Mesenchymal stem cell (in vitro differentiated cells and primary cell): ENCODE measurements around the gene FBXO45.

Source experiments
- DNase-seq: peaks from one replicate; pipeline ENCODE4 v3.0.0-alpha.2; 2013
- H2AFZ ChIP-seq: one replicate; pipeline ENCODE4 v1.6.1; 2013; ENCODE audit warnings: low read depth, mild to moderate bottlenecking, control low read depth, inconsistent platforms, low read length, moderate library complexity
- H2AK5ac ChIP-seq: 2 replicates; pipeline ENCODE4 v1.6.1; 2013; ENCODE audit warnings: low read length, moderate library complexity, mild to moderate bottlenecking, inconsistent platforms; ENCODE audit not compliant: severe bottlenecking
- H2BK120ac ChIP-seq: one replicate; pipeline ENCODE4 v1.6.1; 2013; ENCODE audit warnings: low read depth, mild to moderate bottlenecking, inconsistent platforms, low read length, moderate library complexity
- H2BK12ac ChIP-seq, 2 experiments: one replicate each; pipeline ENCODE4 v1.6.1; 2013; ENCODE audit warnings: inconsistent platforms in 2 of 2, low read length in 2 of 2, mild to moderate bottlenecking in 2 of 2, moderate library complexity in 2 of 2, control low read depth in 1 of 2
- H2BK15ac ChIP-seq: one replicate; pipeline ENCODE4 v1.6.1; 2013; ENCODE audit warnings: mild to moderate bottlenecking, low read depth, inconsistent platforms; ENCODE audit not compliant: poor library complexity, severe bottlenecking
- H2BK5ac ChIP-seq: 2 replicates; pipeline ENCODE4 v1.6.1; 2013; ENCODE audit warnings: low read depth, mild to moderate bottlenecking, low read length, control low read depth, inconsistent platforms; ENCODE audit not compliant: poor library complexity, severe bottlenecking
- H3K14ac ChIP-seq, 2 experiments: one replicate each; pipeline ENCODE4 v1.6.1; 2013; ENCODE audit warnings: inconsistent platforms in 2 of 2, low read length in 2 of 2, control low read depth in 1 of 2, mild to moderate bottlenecking in 1 of 2, moderate library complexity in 1 of 2
- H3K18ac ChIP-seq, 2 experiments: one replicate each; pipeline ENCODE4 v1.6.1; 2013; ENCODE audit warnings: inconsistent platforms in 2 of 2, low read length in 2 of 2, control low read depth in 1 of 2, low read depth in 1 of 2, mild to moderate bottlenecking in 1 of 2
- H3K23ac ChIP-seq, 2 experiments: one replicate each; pipeline ENCODE4 v1.6.1; 2013; ENCODE audit warnings: inconsistent platforms in 2 of 2, low read length in 2 of 2, mild to moderate bottlenecking in 2 of 2, moderate library complexity in 2 of 2, control low read depth in 1 of 2
- H3K27ac ChIP-seq: 2 replicates; pipeline ENCODE4 v1.5.1; 2013; ENCODE audit warnings: mild to moderate bottlenecking, moderate library complexity, low read length, control low read depth, inconsistent platforms; ENCODE audit not compliant: poor library complexity, severe bottlenecking
- H3K27me3 ChIP-seq, 2 experiments: 2 replicates each; pipeline versions ENCODE4 v1.6.1 to v1.7.0; 2013; ENCODE audit warnings: low read length in 2 of 2, mild to moderate bottlenecking in 2 of 2, moderate library complexity in 2 of 2, control low read depth in 1 of 2, inconsistent platforms in 1 of 2; ENCODE audit not compliant: control insufficient read depth in 1 of 2, insufficient read depth in 1 of 2
- H3K36me3 ChIP-seq, 2 experiments: 2 replicates each; pipeline versions ENCODE4 v1.6.1 to v1.7.0; 2013; ENCODE audit warnings: low read length in 2 of 2, control low read depth in 1 of 2, inconsistent platforms in 1 of 2, low read depth in 1 of 2, mild to moderate bottlenecking in 1 of 2; ENCODE audit not compliant: insufficient read depth in 2 of 2, control insufficient read depth in 1 of 2
- H3K4ac ChIP-seq, 2 experiments: one replicate each; pipeline ENCODE4 v1.6.1; 2013; ENCODE audit warnings: inconsistent platforms in 2 of 2, low read length in 2 of 2, mild to moderate bottlenecking in 2 of 2, moderate library complexity in 2 of 2, control low read depth in 1 of 2, low read depth in 1 of 2
- H3K4me1 ChIP-seq: 2 replicates; pipeline ENCODE4 v1.6.1; 2013; ENCODE audit warnings: low read depth, low read length, control low read depth; ENCODE audit not compliant: control insufficient read depth, insufficient read depth
- H3K4me2 ChIP-seq: 2 replicates; pipeline ENCODE4 v1.6.1; 2013; ENCODE audit warnings: low read length, mild to moderate bottlenecking, inconsistent platforms; ENCODE audit not compliant: poor library complexity, severe bottlenecking
- H3K4me3 ChIP-seq, 2 experiments: 2 replicates each; pipeline versions ENCODE4 v1.5.1 to v1.7.0; 2013; ENCODE audit warnings: low read length in 2 of 2, mild to moderate bottlenecking in 2 of 2, control low read depth in 1 of 2, low read depth in 1 of 2; ENCODE audit not compliant: insufficient read depth in 1 of 2
- H3K79me1 ChIP-seq: replicated peaks from 2 replicates; pipeline ENCODE4 v1.6.1; 2013; ENCODE audit warnings: mild to moderate bottlenecking, control low read depth, low read length, inconsistent platforms; ENCODE audit not compliant: poor library complexity, severe bottlenecking
- H3K9ac ChIP-seq: 2 replicates; pipeline ENCODE4 v1.7.0; 2013; ENCODE audit warnings: mild to moderate bottlenecking, low read length, moderate library complexity
- H3K9me3 ChIP-seq: 2 replicates; pipeline ENCODE4 v1.7.0; 2013; ENCODE audit warnings: mild to moderate bottlenecking, low read length; ENCODE audit not compliant: control insufficient read depth
- H4K8ac ChIP-seq: one replicate; pipeline ENCODE4 v1.6.1; 2013; ENCODE audit warnings: inconsistent platforms, mild to moderate bottlenecking, low read length, moderate library complexity
- H4K91ac ChIP-seq: one replicate; pipeline ENCODE4 v1.6.1; 2013; ENCODE audit warnings: mild to moderate bottlenecking, low read length, inconsistent platforms
- WGBS: methylation state at CpG from one replicate; pipeline ENCODE4 v1.1.7; 2013; ENCODE audit warnings: mixed read lengths; 5-methylcytosine and 5-hydroxymethylcytosine counted together

FBXO45 gene

DNA sequence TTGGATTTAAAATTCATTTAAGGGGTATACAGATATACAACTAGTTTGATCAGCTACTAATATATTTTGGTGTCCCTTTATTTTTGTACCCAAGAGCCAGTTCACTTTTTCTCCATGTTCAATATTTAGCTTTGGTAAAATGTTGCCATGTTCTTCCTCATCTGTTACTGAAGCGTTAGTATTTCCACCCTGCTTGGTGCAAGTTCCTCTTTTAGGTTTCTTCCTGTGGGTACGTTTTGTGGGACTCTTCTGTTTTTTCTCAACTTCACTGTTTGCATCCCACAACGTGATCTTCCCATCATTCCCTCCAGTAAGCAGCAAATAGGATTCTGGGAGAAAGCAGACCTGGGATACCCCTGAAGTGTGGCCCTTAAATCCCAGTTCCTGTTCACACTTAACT, 14.3 kb upstream of the FBXO45 start:
- Histone ChIP-seq H3K9ac (no peak overlapping the region), H2BK120ac (no peak overlapping the region), H3K9me3 (peaks cover 6% of the 10 kb centered on the region), H3K36me3 (peaks cover 3 to 14% of the 10 kb centered on the region in 2 experiments), H2BK12ac (no peak overlapping the region), H3K23ac (no peak overlapping the region), H2AK5ac (no peak overlapping the region), H3K18ac (no peak overlapping the region), H2AFZ (no peak overlapping the region), H3K27ac (no peak overlapping the region), H2BK15ac (no peak overlapping the region), H4K91ac (no peak overlapping the region), H3K4me1 (no peaks in the 10 kb centered on the region), H3K4me3 (no peak overlapping the region), H3K79me1 (peaks cover 4% of the 10 kb centered on the region), H3K14ac (no peak overlapping the region), H3K27me3 (no peaks in the 10 kb centered on the region), H2BK5ac (no peak overlapping the region), H3K4ac (no peak overlapping the region), H3K4me2 (no peak overlapping the region), H4K8ac (no peak overlapping the region)
- no peak for DNase-seq
- 91% methylated on average over 3 of the region's 3 CpGs for WGBS

DNA sequence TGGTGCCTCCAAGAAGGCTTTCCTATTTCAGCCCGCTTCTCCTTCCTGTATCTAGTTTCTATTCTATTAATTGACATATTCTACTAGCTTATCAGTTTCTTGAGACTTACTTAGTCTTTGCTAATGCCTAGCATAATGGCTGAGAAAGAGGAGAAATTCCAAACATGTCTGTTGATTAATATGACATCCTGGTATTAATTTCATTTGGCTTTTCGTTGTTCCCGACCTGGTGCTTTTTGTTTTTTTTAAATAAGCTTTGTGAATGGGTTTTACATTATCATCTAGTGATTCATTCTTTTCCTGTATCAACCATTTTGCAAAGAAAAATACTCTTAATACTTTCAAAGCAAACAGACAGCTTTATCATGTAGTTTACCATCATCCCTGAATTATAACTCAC, 13.2 kb upstream of the FBXO45 start:
- Histone ChIP-seq H3K27me3 (no peaks in the 10 kb centered on the region), H3K36me3 (peaks cover 5 to 22% of the 10 kb centered on the region in 2 experiments), H3K14ac (no peak overlapping the region), H3K4me2 (no peak overlapping the region), H4K8ac (no peak overlapping the region), H3K23ac (no peak overlapping the region), H2BK120ac (no peak overlapping the region), H3K9ac (no peak overlapping the region), H2AFZ (no peak overlapping the region), H2BK12ac (no peak overlapping the region), H3K18ac (no peak overlapping the region), H3K4ac (no peak overlapping the region), H3K4me1 (no peaks in the 10 kb centered on the region), H4K91ac (no peak overlapping the region), H2BK5ac (no peak overlapping the region), H2AK5ac (no peak overlapping the region), H2BK15ac (no peak overlapping the region), H3K79me1 (peaks cover 7% of the 10 kb centered on the region), H3K4me3 (no peak overlapping the region), H3K9me3 (no peaks in the 10 kb centered on the region), H3K27ac (no peak overlapping the region)
- WGBS, result no CpG with 5 or more reads among the region's 3 CpGs
- DNase-seq, result no peak

- Histone ChIP-seq H2BK5ac (no peak overlapping the region), H3K79me1 (peaks cover 13% of the 10 kb centered on the region), H3K9me3 (no peaks in the 10 kb centered on the region), H3K4me2 (no peak overlapping the region), H3K9ac (no peak overlapping the region), H3K4ac (no peak overlapping the region), H4K8ac (no peak overlapping the region), H3K14ac (no peak overlapping the region), H3K23ac (no peak overlapping the region), H2BK120ac (no peak overlapping the region), H2AFZ (no peak overlapping the region), H4K91ac (no peak overlapping the region), H2BK12ac (no peak overlapping the region), H3K4me1 (no peaks in the 10 kb centered on the region), H3K27me3 (no peaks in the 10 kb centered on the region), H2BK15ac (no peak overlapping the region), H3K36me3 (peaks cover 13 to 33% of the 10 kb centered on the region in 2 experiments), H3K27ac (no peak overlapping the region), H3K18ac (no peak overlapping the region), H3K4me3 (no peak overlapping the region), H2AK5ac (no peak overlapping the region)
- no peak for DNase-seq
- 90% methylated on average over 3 of the region's 5 CpGs for WGBS
Observed at GRCh38 chr3:196557236-196557635, 11.2 kb upstream of the FBXO45 start.

DNA sequence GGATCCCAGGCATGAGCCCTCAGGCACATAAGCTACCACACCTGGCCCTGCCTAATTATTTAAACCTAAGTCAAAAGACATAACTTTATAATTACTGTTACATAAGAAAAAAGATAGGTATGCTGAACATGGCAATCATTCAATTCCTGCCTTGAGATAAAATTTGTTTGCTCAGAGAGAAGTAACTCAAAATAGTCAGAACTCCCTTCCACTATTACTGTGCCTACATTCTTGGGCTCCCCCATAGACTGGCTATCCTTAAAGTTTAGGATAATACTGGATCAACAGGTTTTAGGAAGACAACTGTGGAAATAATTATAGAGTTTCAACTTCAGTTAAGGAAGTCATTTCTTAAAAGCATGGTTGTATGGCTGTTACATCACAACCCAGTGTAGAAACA, 10.0 kb upstream of the FBXO45 start:
- no peak overlapping the region for H3K14ac ChIP-seq
- H3K79me1 ChIP-seq, result peaks cover 18% of the 10 kb centered on the region
- peaks cover 13 to 33% of the 10 kb centered on the region in 2 experiments for H3K36me3 ChIP-seq
- no peak overlapping the region for H2BK15ac ChIP-seq
- H3K27me3 ChIP-seq, result no peaks in the 10 kb centered on the region
- H3K4me1 ChIP-seq, result peaks cover under 1% of the 10 kb centered on the region
- no peak overlapping the region for H2AK5ac ChIP-seq
- no peak overlapping the region for H2AFZ ChIP-seq
- H3K18ac ChIP-seq, result no peak overlapping the region
- no peaks in the 10 kb centered on the region for H3K9me3 ChIP-seq
- no peak overlapping the region for H3K4ac ChIP-seq
- no peak overlapping the region for H3K4me3 ChIP-seq
- H3K9ac ChIP-seq, result no peak overlapping the region
- no peak overlapping the region for H2BK12ac ChIP-seq
- no peak overlapping the region for H4K8ac ChIP-seq
- DNase-seq, result no peak
- H3K4me2 ChIP-seq, result no peak overlapping the region
- H3K27ac ChIP-seq, result no peak overlapping the region
- no peak overlapping the region for H4K91ac ChIP-seq
- H3K23ac ChIP-seq, result no peak overlapping the region
- H2BK120ac ChIP-seq, result no peak overlapping the region
- no peak overlapping the region for H2BK5ac ChIP-seq
